Measurements from ENCODE around the gene AKR1B1. TPM values are rescaled to one million over a fixed set of nuclear protein-coding genes. Genes with fewer than 3 reads are reported as not detected.

AKR1B1 gene
- total and polyA plus RNA-seq, 8 donors: 13.2 to 47.1 (median 19.2) TPM

DNA sequence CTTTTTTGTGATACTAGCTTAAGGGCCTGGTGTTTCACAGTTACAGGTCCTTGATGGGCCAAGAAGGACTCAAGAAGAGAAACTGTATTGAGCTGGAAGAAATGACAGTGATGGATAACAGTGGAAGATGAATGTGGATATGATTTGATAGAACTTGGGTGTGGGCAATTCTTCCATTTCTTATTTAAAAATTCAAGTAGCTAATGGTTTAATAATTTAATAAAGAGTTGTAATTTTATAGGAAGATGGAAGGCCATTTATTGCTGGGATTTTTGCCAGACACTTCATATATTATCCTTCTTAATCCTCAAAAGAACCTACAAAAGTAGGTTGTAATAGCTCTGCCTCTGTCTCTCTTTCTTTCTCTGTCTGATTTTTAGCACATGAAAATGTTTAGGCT, 21.3 kb upstream of the AKR1B1 start:
- ATAC-seq: no peak
- H3K4me3 ChIP-seq: no peak overlapping the region
- FAIRE-seq: no peak
- H3K9me3 ChIP-seq: no peaks in the 10 kb centered on the region
- intact Hi-C loops (cut with DNase I): no loop called here
- TF ChIP-seq, protein P1, sequence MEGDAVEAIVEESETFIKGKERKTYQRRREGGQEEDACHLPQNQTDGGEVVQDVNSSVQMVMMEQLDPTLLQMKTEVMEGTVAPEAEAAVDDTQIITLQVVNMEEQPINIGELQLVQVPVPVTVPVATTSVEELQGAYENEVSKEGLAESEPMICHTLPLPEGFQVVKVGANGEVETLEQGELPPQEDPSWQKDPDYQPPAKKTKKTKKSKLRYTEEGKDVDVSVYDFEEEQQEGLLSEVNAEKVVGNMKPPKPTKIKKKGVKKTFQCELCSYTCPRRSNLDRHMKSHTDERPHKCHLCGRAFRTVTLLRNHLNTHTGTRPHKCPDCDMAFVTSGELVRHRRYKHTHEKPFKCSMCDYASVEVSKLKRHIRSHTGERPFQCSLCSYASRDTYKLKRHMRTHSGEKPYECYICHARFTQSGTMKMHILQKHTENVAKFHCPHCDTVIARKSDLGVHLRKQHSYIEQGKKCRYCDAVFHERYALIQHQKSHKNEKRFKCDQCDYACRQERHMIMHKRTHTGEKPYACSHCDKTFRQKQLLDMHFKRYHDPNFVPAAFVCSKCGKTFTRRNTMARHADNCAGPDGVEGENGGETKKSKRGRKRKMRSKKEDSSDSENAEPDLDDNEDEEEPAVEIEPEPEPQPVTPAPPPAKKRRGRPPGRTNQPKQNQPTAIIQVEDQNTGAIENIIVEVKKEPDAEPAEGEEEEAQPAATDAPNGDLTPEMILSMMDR (IDR thresholded peaks at IDR 0.05): no peak
- H3K4me1 ChIP-seq: peaks cover 0 to 3% (median 0%) of the 10 kb centered on the region in 3 donors
- no peak overlapping the region for H3K27ac ChIP-seq
- H3K27me3 ChIP-seq: no peaks in the 10 kb centered on the region
- no peaks in the 10 kb centered on the region for H3K36me3 ChIP-seq
- DNase-seq: no peak

- TF ChIP-seq, protein P1 (IDR thresholded peaks at IDR 0.05): no peak
- intact Hi-C loops (cut with DNase I): no loop called here
- FAIRE-seq: no peak
- no peak overlapping the region for H3K27ac ChIP-seq
- no peak for ATAC-seq
- H3K36me3 ChIP-seq: no peaks in the 10 kb centered on the region
- WGBS, 2 donors: 64 to 70% methylated on average over 2 of the region's 2 CpGs
- peaks cover 0 to 3% (median 0%) of the 10 kb centered on the region in 3 donors for H3K4me1 ChIP-seq
- H3K4me3 ChIP-seq: no peak overlapping the region
- H3K9me3 ChIP-seq: no peaks in the 10 kb centered on the region
- no peaks in the 10 kb centered on the region for H3K27me3 ChIP-seq
- no peak for DNase-seq
These were observed 19.8 kb upstream of the AKR1B1 start for GRCh38 chr7:134478707-134479106.

DNA sequence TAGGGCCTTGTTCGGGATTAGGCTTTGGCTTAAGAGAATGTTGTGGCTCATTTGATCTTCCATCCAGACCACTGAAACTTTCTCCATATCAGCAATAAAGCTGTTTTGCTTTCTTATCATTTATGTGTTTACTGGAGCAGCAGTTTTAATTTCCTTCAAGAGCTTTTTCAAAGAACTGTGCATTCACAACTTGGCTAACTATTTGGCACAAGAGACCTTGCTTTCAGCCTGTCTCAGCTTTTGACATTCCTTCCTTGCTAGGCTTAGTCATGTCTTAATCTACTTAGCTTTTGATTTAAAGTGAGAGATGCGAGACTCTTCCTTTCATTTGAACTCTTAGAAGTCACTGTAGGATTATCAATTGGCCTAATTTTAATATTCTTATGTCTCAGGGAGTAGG, 19.1 kb upstream of the AKR1B1 start:
- 77 to 82% methylated on average over 2 of the region's 2 CpGs for WGBS, 2 donors
- peaks cover 0 to 3% (median 0%) of the 10 kb centered on the region in 3 donors for H3K4me1 ChIP-seq
- H3K27me3 ChIP-seq: no peaks in the 10 kb centered on the region
- FAIRE-seq (no peak), ATAC-seq (no peak), DNase-seq (no peak)
- no peak overlapping the region for H3K4me3 ChIP-seq
- intact Hi-C loops (cut with DNase I): no loop called here
- H3K9me3 ChIP-seq: no peaks in the 10 kb centered on the region
- H3K36me3 ChIP-seq: no peaks in the 10 kb centered on the region
- TF ChIP-seq, protein P1 (IDR thresholded peaks at IDR 0.05): no peak
- no peak overlapping the region for H3K27ac ChIP-seq

- TF ChIP-seq, protein P1 (IDR thresholded peaks at IDR 0.05): no peak
These were observed 17.1 kb upstream of the AKR1B1 start for GRCh38 chr7:134476044-134476443.

DNA sequence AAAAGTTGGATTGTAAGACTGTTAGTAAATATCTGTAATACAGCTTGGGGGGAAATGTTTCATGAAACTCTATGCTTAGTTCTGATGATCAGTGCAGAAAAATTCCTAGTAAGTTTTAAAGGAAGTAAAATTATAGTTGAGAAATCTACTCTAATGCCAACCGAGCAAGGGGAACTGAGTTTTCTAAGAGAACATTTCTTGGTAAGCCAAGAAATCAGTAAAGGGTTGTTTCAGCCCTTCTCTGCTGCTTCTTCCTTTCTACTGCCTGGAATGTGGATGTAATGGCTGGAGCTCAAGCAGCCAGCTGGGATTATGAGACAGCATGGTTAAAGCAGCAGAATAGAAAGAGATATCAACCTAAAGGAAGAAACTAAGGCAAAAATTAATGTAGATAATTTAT, 15.9 kb upstream of the AKR1B1 start:
- FAIRE-seq (no peak), ATAC-seq (no peak), DNase-seq (no peak)
- H3K4me3 ChIP-seq: no peak overlapping the region
- no peak overlapping the region for H3K27ac ChIP-seq
- no peaks in the 10 kb centered on the region for H3K4me1 ChIP-seq
- H3K27me3 ChIP-seq: no peaks in the 10 kb centered on the region
- intact Hi-C loops (cut with DNase I): no loop called here
- TF ChIP-seq, protein P1 (IDR thresholded peaks at IDR 0.05): no peak
- H3K9me3 ChIP-seq: no peaks in the 10 kb centered on the region
- WGBS, 2 donors: 83 to 92% methylated on average over 1 of the region's 1 CpG
- H3K36me3 ChIP-seq: no peaks in the 10 kb centered on the region

More at GRCh38 chr7:134476044-134476443, 17.1 kb upstream of the AKR1B1 start:
- H3K4me3 ChIP-seq: no peak overlapping the region
- peaks cover 0 to 3% (median 0%) of the 10 kb centered on the region in 3 donors for H3K4me1 ChIP-seq
- H3K27me3 ChIP-seq: no peaks in the 10 kb centered on the region
- H3K36me3 ChIP-seq: no peaks in the 10 kb centered on the region
- intact Hi-C loops (cut with DNase I): no loop called here
- no peak for ATAC-seq
- no peak overlapping the region for H3K27ac ChIP-seq
- FAIRE-seq: no peak
- no peak for DNase-seq
- H3K9me3 ChIP-seq: no peaks in the 10 kb centered on the region

All from pancreas (tissue), 10 donors.